ENCODE results near the gene SCRT2.

Gene SCRT2

DNA sequence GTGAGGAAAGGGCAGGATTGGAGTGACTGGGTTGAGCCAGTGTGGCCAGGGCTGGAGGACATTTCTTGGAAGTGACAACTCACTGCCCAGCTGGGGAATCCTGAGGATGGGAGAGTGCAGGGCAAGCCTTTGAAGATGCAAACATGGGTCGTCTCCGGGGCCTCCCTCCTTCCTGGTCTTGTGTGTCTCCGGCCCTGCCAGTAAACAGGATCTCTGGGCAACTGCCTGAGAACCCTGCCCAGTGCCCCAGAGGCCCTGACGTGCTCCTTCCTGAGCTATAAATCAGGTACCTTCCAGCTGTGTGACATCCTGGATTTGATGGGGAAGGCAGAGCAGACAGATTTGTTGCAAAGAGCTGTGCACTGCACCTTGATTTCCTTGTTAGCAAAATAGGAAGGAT is 52.6 kb downstream of the SCRT2 start:
- no peak for DNase-seq

DNA sequence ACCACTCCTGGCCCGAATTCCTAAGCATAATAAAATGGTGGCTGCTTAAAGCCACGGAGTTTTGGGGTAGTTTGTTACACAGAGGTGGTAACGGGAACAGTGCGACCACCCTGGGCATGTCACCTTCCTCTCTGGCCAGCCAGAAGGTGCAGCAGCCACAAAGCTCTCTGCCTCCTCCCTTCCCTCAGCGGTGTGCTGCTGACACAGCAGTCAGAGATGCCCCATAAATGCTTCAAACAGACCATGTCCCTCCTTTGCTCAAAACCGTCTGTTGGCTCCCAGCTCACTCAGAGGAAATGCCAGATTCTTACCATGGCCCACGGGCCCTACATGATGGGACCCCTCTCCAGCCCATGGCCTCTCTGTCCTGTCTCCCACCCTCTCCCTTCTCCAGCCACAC is 53.4 kb downstream of the SCRT2 start:
- no peak for DNase-seq

DNA sequence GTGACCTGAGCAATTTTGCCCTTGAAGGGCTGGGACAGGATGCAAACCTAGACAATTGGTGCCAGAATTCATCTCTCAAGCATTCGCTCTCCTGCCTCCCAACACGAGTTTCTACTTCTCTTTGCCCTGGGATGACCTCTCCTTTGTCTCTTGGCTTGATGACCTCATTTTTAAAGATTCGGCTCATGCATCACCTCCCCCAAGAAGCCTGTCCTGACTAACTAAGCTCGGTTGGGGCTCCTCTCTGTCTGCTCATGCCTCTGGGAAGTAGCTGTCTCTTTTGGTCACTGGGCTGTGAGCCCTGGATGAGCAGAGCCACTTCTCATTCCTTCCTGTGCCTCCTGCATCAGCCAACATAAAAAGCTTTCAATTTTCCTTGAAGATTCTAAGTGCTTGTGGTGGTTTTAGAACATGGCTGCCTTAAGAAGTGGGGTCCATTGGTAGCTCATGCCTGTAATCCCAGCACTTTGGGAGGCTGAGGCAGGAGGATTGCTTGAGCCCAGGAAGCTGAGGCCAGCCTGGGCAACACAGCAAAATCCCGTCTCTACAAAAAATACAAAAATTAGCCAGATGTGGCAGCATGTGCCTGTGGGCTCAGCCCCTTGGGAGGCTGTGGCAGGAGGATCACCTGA is 54.4 kb downstream of the SCRT2 start:
- no peak for DNase-seq

DNA sequence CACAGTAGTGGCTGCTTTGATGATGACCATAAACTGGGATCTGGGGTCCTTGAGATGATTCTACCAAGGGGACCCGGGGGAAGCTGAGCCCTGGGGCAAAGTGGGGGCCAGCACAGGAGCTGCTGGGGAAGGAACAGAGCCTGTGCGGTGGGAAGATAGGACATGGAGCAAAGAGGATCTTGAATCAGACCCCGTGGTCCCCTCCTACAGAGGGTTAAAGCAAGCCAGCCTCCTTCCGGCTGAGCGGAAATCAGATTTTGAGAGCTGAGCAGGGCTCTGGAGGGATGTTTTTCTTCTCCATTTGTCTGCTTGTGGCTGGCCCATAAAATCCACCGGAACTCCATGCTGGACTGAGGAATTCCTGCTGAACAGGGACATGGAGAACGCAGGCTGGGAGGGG is 55.4 kb downstream of the SCRT2 start:
- DNase-seq = no peak

DNA sequence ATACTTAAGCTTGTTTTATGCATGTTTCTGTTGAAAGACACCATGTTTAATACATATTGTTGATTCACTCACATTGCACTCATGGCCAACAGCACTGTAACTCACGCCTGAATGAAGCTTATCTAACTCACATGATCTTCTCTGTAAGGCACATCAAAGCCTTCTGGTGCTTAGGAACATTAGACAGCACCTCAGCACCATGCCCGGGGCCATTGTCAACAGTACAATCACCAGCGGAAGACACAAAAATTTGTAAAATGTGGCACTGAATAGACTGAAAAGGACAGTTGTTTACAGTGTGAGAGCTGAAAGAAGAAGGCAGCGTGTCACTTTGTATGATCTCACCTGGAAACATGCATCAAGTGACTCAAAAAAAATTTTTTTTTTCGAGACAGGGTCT is 56.6 kb downstream of the SCRT2 start:
- no peak for DNase-seq

DNA sequence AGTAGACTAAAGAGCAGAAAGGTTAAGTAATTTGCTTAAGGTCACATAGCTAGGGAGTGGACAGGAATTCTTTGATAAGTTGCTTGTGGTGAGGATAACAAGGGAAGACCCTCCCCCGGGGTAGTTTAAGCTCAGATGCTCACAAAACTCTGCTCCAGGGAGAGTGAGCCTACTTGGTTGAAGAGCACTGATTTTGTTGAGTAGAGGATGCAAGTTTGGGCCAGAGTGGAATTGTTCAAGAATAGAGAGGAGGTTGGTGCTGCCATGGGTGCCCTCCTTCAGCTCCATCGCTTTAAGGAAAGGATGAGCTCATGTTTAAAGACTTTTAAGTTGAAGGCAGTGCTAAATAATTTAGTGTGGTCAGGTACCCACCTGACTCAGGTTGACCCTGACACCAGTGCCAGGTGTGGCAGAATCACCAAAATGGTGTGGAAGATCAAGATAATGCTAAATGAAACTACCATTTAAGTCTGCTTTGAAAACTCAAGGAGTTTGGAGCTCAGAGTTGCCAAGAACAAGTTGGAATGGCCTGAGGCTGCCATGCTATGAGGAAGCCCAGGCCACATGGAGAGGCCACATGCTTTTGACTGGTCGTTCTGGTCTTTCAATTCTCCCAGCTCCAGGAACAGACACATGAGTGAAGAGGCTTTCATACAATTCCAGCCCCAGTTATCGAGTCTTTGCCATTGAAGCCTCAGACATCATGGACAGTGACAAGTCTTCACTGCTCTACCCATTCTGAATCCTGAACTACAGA is 57.5 kb downstream of the SCRT2 start:
- no peak for DNase-seq

DNA sequence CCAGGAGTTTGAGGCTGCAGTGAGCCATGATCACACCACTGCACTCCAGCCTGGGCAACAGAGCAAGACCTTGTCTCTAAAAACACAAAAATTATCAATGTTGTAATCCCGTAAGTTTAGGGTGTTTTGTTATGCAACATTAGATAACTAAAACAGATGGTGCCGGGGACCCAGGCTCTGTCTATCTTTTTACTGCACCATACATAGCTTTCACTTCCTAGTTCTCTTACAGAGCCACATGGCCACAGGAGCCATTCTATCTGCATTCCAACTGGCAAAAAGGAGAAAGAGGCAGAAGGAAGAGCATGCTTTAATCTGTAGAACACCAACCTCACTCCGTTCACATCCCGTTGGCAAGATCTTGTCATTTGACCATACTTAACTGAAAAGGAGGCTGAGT is 60.1 kb downstream of the SCRT2 start:
- DNase-seq = no peak

DNA sequence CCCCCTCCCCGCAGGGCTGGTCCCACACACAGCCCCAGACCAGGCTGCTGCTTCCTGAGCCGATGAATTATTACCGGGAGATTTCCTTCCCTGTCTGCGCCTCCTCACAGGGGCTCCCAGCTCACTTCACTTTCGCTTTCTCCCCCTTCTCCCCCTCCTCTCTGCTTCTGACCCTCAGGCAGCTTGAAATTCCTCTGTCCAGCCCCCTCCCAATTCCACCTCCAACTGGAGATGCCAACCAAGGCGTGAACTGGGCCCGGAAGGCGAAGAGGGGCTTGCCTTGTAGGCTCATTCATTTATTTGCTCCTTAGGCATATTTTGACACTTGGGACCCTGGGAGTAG is 63.8 kb downstream of the SCRT2 start:
- no peak for DNase-seq

Data from NCI-H82 (cell line).